ENCODE data around the gene ZNF891. TPM values are rescaled to one million over a fixed set of nuclear protein-coding genes. Genes with fewer than 3 reads are reported as not detected.

Gene ZNF891
- total and polyA plus RNA-seq, 2 of the 13 experiments (the other 11 are each of a cell fraction or from before 2014, with no cell fraction given): 1.3 to 2.1 TPM

GRCh38 chr12:133083345-133083744 is 46.7 kb downstream of the ZNF891 start:
- WGBS (ENCODE audit: low lambda C conversion rate): 95% methylated on average over 6 of the region's 6 CpGs
- Histone ChIP-seq H3K27ac (ENCODE audit: extremely low read length, insufficient read depth, low read length) (no peak overlapping the region), H3K79me2 (ENCODE audit: insufficient read depth, low read length) (peaks cover 12% of the 10 kb centered on the region), H3K4me1 (ENCODE audit: insufficient read depth, low read length) (peaks cover 14% of the 10 kb centered on the region), H3K9ac (ENCODE audit: insufficient read depth, low read depth, low read length) (no peak overlapping the region), H3K4me3 (replicated peaks in 1 of 3; ENCODE audit: insufficient read depth in 1 of 3, low read depth in 2 of 3, low read length in 3 of 3) (no peak overlapping the region), H3K4me2 (ENCODE audit: low read depth, low read length) (no peak overlapping the region), H4K20me1 (ENCODE audit: insufficient read depth, low read length) (no peaks in the 10 kb centered on the region), H3K27me3 (ENCODE audit: control insufficient read depth in 1 of 2, insufficient read depth in 2 of 2, low read length in 2 of 2) (no peaks in the 10 kb centered on the region), H2AFZ (ENCODE audit: low read length) (no peak overlapping the region), H3K9me3 (ENCODE audit: low read length) (peaks cover 75% of the 10 kb centered on the region), H3K36me3 (replicated peaks in 1 of 2; ENCODE audit: control insufficient read depth in 1 of 2, insufficient read depth in 2 of 2, low read length in 2 of 2) (peaks cover 6 to 40% of the 10 kb centered on the region in 2 experiments)
- in situ Hi-C loops (cut with HindIII; ENCODE audit: extremely low pct_ligation_motif_present, low pct_unique_long_range_greater_than_20kb) (no loop called here), intact Hi-C loops (cut with micrococcal nuclease; ENCODE audit: unreplicated experiment) (no loop called here)
- TF ChIP-seq NFKBIZ (CRISPR knock-in tag; IDR thresholded peaks at IDR 0.05) (no peak), STAT6 (CRISPR knock-in tag; IDR thresholded peaks at IDR 0.05; ENCODE audit: borderline replicate concordance) (no peak), CHD2 (IDR thresholded peaks at IDR 0.05; ENCODE audit: low read depth, low read length) (no peak), ELF1 (CRISPR knock-in tag; IDR thresholded peaks at IDR 0.05) (no peak), ZNF3 (CRISPR knock-in tag; IDR thresholded peaks at IDR 0.05) (no peak), ZNF30 (CRISPR knock-in tag; IDR thresholded peaks at IDR 0.05) (no peak), DMAP1 (CRISPR knock-in tag; IDR thresholded peaks at IDR 0.05) (no peak), ZMYM3 (CRISPR knock-in tag; IDR thresholded peaks at IDR 0.05) (no peak), SKI (IDR thresholded peaks at IDR 0.05; ENCODE audit: partially characterized antibody) (no peak), DR1 (CRISPR knock-in tag; IDR thresholded peaks at IDR 0.05) (no peak)
- BruUV-seq (replicated peaks): no TSS peak
- DNase-seq (ENCODE audit: low spot score) (no peak), FAIRE-seq (no peak), ATAC-seq (no peak)
- ChIA-PET CTCF (ENCODE audit: low intra/inter-chr PET ratio, low total read pairs) (no interaction called here), POLR2A (no interaction called here)

Data from HepG2 (cell line).